GM19397 (cell line): Measurements from ENCODE around the gene CCT6B.

ENCODE experiments used
- ATAC-seq: cut with Tn5 transposase; IDR thresholded peaks from one replicate; pipeline ENCODE4 v1.9.1; 2021; ENCODE audit warnings: mild to moderate bottlenecking, moderate library complexity; ENCODE audit not compliant: unreplicated experiment

The CCT6B gene

DNA sequence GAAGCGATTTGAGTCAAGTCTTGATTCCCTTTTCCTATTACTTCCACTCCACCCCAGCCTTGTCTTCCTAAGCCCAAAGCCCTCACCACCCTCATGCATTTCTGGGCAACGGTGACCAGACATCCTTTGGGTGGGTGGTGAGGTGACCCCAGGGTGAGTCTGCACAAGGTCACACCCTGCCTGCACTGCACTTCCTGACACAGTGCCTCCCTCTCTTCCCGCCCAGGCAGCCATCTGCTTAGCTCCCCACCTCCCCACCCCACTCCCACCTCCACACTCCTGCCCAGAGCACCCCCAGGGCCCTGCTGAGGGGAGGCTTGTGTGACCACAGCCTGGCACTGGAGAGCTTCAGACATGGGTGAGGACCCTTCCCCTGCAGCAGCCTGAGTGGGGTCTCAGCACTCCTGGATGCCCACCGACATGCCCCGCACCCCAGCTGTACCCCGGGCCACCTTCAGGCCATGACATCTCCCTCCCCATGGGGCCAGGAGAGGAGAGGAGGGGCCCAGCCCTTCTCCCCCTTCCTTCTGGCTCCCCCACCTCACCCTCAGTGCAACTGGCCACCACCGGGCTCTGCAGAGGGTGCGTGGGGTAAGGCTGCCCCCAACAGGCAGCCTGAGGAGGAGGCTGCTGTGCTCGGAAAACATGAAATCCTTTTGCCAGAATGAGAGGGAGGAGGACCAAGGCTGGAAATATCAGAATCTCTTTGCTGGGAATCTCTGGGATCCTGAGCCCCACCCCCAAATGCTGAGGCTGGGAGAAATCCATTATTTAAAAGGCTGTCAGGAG is 68.6 kb downstream of the CCT6B start:
- ATAC-seq = no peak

GRCh38 chr17:34886831-34887230 is 74.4 kb downstream of the CCT6B start:
- ATAC-seq = no peak

DNA sequence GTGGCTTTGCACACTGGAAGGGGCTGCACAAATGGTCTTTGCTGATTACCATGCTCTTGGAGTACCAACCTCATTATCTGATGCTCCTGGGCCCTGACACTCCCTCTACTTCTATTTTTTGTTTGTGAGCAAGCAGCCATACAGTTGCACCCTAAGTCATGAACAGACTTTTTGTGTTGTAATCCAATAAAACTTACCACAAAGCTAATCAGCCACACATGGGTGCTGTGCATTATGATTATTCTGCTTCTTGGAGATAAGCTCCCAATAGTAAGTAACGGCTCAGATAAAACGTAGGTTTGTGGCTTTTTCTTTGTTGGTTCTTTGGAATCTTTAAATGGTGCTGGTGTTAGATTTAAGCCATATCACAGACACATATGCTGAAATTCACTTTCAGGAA is 76.2 kb downstream of the CCT6B start:
- ATAC-seq = no peak

GRCh38 chr17:34884597-34884996 is 76.7 kb downstream of the CCT6B start:
- no peak for ATAC-seq

DNA sequence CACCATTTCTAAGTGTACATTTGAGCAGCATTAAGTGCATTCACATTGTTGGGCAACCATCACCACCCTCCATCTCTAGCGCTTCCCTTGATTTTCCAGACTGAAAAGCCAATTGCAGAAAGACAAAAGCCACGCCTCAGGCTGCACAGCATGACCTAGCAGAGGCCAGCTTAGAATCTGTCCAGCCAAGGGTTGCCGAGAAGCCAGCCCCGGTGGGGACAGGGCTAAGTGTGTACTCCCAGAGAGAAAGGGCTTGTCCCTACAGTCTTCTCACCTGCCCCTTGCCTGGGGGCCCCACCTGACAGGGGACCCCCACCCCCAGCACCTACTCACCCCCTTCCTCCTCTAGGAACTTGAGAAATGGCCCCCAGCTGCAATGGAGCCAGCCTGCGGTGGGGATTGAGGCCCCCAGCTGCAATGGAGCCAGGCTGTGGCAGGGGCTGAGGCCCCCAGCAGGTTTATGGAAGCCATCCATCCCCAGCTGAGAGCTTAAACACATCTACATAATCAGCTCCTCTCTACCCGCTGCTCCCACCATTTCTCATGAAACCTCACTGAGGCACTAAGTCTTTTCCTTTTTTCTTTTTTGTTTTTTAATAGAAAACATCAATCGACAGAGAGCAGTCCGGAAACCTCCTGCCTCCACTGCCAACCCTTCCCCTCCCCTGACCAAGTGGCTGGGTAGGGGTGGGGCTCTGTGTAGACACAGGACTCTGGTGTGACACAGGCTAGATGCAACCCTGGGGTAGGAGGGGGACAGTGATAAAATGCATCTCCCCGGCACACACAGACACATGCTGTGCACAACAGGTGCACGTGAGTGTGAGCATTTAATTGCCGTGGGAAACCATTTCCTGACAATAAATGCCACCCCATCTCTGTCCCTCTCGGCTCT is 77.9 kb downstream of the CCT6B start:
- ATAC-seq = no peak

- no peak for ATAC-seq
Observed at GRCh38 chr17:34879146-34879545, 82.1 kb downstream of the CCT6B start.
